ENCODE data around the gene SMPD2.
A peak's percentile ranks its signal among the peaks of the same experiment; 100 is the strongest.

SMPD2 gene, protein sequence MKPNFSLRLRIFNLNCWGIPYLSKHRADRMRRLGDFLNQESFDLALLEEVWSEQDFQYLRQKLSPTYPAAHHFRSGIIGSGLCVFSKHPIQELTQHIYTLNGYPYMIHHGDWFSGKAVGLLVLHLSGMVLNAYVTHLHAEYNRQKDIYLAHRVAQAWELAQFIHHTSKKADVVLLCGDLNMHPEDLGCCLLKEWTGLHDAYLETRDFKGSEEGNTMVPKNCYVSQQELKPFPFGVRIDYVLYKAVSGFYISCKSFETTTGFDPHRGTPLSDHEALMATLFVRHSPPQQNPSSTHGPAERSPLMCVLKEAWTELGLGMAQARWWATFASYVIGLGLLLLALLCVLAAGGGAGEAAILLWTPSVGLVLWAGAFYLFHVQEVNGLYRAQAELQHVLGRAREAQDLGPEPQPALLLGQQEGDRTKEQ

DNA sequence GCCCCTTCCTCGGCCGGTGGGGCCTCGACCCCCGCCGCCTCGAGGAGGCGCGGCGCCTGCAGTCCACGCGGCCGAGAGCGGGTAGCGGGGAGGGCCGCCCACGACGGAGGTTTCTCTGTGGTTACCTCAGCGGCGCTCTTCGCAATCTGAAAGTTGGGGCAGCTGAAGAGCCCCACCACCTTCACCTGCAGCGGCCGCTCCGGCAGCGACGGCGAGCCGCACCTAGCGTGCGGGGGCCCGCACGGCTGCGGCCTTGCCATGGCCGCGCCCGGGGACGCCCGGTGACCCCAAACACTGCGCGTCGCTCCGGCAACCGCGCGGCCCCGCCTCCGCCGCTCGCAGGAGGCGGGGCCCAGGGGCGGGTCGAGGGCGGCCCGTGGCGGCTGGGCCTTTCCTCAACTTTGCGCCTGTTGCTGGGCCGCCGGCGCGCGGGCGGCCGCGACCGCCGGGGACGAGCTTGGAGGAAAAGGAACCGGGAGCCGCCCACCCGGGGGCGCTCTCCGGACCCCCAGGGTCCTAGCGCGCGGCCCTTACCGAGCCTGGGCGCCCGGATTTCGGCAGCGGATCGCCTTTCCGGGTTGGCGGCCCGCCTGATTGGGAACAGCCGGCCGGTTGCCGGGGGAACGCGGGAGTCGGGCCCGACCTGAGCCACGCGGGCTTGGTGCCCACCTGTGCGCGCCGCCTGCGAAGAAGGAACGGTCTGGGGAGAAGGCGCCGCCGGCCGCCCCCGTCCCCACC, at the start of gene SMPD2, which contains the start of gene PPIL6:
Gene SMPD2 (plus strand): TSS at position 394 of the 738 bp plus-strand sequence. CDS start 398 bp downstream, outside the sequence.
Gene PPIL6 (minus strand): TSS at position 298 of the 738 bp plus-strand sequence. CDS start 38 bp downstream, at position 260.
- peak; percentile 97 for DNase-seq (ENCODE audit: low spot score)
- TF ChIP-seq CTCF (IDR thresholded peaks at IDR 0.05; ENCODE audit: extremely low read depth, missing control alignments): no peak

- DNase-seq (ENCODE audit: low spot score): no peak
- TF ChIP-seq CTCF (IDR thresholded peaks at IDR 0.05; ENCODE audit: extremely low read depth, missing control alignments): no peak
These were observed 47.2 kb upstream of the SMPD2 start for GRCh38 chr6:109393157-109393885.

GRCh38 chr6:109393886-109394281, 46.6 kb upstream of the SMPD2 start:
- no peak for DNase-seq (ENCODE audit: low spot score)
- TF ChIP-seq CTCF (IDR thresholded peaks at IDR 0.05; ENCODE audit: extremely low read depth, missing control alignments): no peak

GRCh38 chr6:109396046-109396718, 44.3 kb upstream of the SMPD2 start:
- no peak for TF ChIP-seq CTCF (IDR thresholded peaks at IDR 0.05; ENCODE audit: extremely low read depth, missing control alignments)
- no peak for DNase-seq (ENCODE audit: low spot score)

- no peak for DNase-seq (ENCODE audit: low spot score)
- TF ChIP-seq CTCF (IDR thresholded peaks at IDR 0.05; ENCODE audit: extremely low read depth, missing control alignments): peak; percentile 3
These were observed 43.5 kb upstream of the SMPD2 start for GRCh38 chr6:109397020-109397419.

DNA sequence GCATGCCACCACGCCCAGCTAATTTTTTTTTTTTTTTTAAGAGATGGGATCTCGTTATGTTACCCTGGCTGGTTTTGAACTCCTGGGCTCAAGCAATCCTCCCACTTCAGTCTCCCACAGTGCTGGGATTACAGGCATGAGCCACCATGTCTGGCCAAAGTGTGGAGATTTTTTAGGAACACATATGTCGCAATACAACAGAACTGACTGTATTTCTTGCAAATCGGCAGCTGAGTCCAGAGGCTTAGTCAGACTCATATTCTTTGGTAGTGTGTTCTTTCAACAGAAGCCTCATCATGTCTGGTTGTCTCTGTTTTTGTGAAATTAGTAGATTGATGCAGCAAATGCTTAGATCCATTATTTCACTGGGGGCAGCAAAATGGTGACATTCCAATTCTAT, 34.3 kb upstream of the SMPD2 start:
- no peak for DNase-seq (ENCODE audit: low spot score)
- no peak for TF ChIP-seq CTCF (IDR thresholded peaks at IDR 0.05; ENCODE audit: extremely low read depth, missing control alignments)

Data from GM20000 (cell line).